ENCODE measurements around the gene CYP46A1.

CYP46A1 gene

GRCh38 chr14:99750746-99751450 lies 66.8 kb downstream of the CYP46A1 start:
- peaks cover 15% of the 10 kb centered on the region for H3K4me1 Mint-ChIP-seq

GRCh38 chr14:99751539-99752485 lies 67.7 kb downstream of the CYP46A1 start:
- Mint-ChIP-seq H3K36me3 (ENCODE audit: low read depth) (no peaks in the 10 kb centered on the region), H3K4me1 (peaks cover 13% of the 10 kb centered on the region), H3K9me3 (no peaks in the 10 kb centered on the region), H3K4me3 (no peak overlapping the region), H3K27me3 (peaks cover 36% of the 10 kb centered on the region), H3K27ac (no peak overlapping the region)
- ATAC-seq (no peak), DNase-seq (no peak)

More at GRCh38 chr14:99750746-99751450, 66.8 kb downstream of the CYP46A1 start:
- DNase-seq (no peak), ATAC-seq (no peak)
- Mint-ChIP-seq H3K4me3 (no peak overlapping the region), H3K27ac (no peak overlapping the region), H3K27me3 (peaks cover 37% of the 10 kb centered on the region), H3K9me3 (no peaks in the 10 kb centered on the region), H3K36me3 (ENCODE audit: low read depth) (no peaks in the 10 kb centered on the region)

GRCh38 chr14:99752486-99753121 lies 68.5 kb downstream of the CYP46A1 start:
- Mint-ChIP-seq H3K27ac (no peak overlapping the region), H3K27me3 (peaks cover 33% of the 10 kb centered on the region), H3K9me3 (no peaks in the 10 kb centered on the region), H3K4me1 (peaks cover 10% of the 10 kb centered on the region), H3K36me3 (ENCODE audit: low read depth) (no peaks in the 10 kb centered on the region), H3K4me3 (no peak overlapping the region)
- DNase-seq (no peak), ATAC-seq (no peak)

GRCh38 chr14:99753225-99754140 lies 69.4 kb downstream of the CYP46A1 start:
- Mint-ChIP-seq H3K27me3 (peaks cover 31% of the 10 kb centered on the region), H3K4me1 (peaks cover 10% of the 10 kb centered on the region), H3K36me3 (ENCODE audit: low read depth) (no peaks in the 10 kb centered on the region), H3K9me3 (no peaks in the 10 kb centered on the region), H3K4me3 (no peak overlapping the region), H3K27ac (no peak overlapping the region)
- DNase-seq (no peak), ATAC-seq (no peak)

- no peaks in the 10 kb centered on the region for H3K9me3 Mint-ChIP-seq
- H3K36me3 Mint-ChIP-seq (ENCODE audit: low read depth): no peaks in the 10 kb centered on the region
- no peak for DNase-seq
- H3K27me3 Mint-ChIP-seq: peaks cover 31% of the 10 kb centered on the region
- no peak overlapping the region for H3K4me3 Mint-ChIP-seq
- no peak overlapping the region for H3K27ac Mint-ChIP-seq
- peak; percentile 47 for ATAC-seq
- peaks cover 10% of the 10 kb centered on the region for H3K4me1 Mint-ChIP-seq
These were observed 70.3 kb downstream of the CYP46A1 start for GRCh38 chr14:99754141-99755067.

- ATAC-seq (no peak), DNase-seq (no peak)
- Mint-ChIP-seq H3K27ac (no peak overlapping the region), H3K36me3 (ENCODE audit: low read depth) (no peaks in the 10 kb centered on the region), H3K4me3 (no peak overlapping the region), H3K9me3 (no peaks in the 10 kb centered on the region), H3K4me1 (peaks cover 10% of the 10 kb centered on the region), H3K27me3 (peaks cover 31% of the 10 kb centered on the region)
These were observed 70.9 kb downstream of the CYP46A1 start for GRCh38 chr14:99755068-99755405.

- no peak for DNase-seq
- Mint-ChIP-seq H3K27me3 (peaks cover 30% of the 10 kb centered on the region), H3K36me3 (ENCODE audit: low read depth) (no peaks in the 10 kb centered on the region), H3K27ac (no peak overlapping the region), H3K4me3 (no peak overlapping the region), H3K4me1 (peaks cover 10% of the 10 kb centered on the region), H3K9me3 (no peaks in the 10 kb centered on the region)
- no peak for ATAC-seq
These were observed 71.8 kb downstream of the CYP46A1 start for GRCh38 chr14:99755629-99756603.

GRCh38 chr14:99756796-99757195 lies 72.7 kb downstream of the CYP46A1 start:
- Mint-ChIP-seq H3K27ac (no peak overlapping the region), H3K4me1 (peaks cover 10% of the 10 kb centered on the region), H3K36me3 (ENCODE audit: low read depth) (no peaks in the 10 kb centered on the region), H3K9me3 (no peaks in the 10 kb centered on the region), H3K27me3 (peaks cover 21% of the 10 kb centered on the region), H3K4me3 (no peak overlapping the region)
- ATAC-seq: no peak
- no peak for DNase-seq

GRCh38 chr14:99757331-99758070 lies 73.4 kb downstream of the CYP46A1 start:
- ATAC-seq (no peak), DNase-seq (no peak)
- no peaks in the 10 kb centered on the region for H3K9me3 Mint-ChIP-seq
- peaks cover 17% of the 10 kb centered on the region for H3K27me3 Mint-ChIP-seq
- peaks cover 8% of the 10 kb centered on the region for H3K4me1 Mint-ChIP-seq
- no peaks in the 10 kb centered on the region for H3K36me3 Mint-ChIP-seq (ENCODE audit: low read depth)
- no peak overlapping the region for H3K4me3 Mint-ChIP-seq
- H3K27ac Mint-ChIP-seq: no peak overlapping the region

GRCh38 chr14:99758121-99758821 lies 74.2 kb downstream of the CYP46A1 start:
- no peak for DNase-seq
- ATAC-seq: no peak
- H3K4me3 Mint-ChIP-seq: no peak overlapping the region
- peaks cover 8% of the 10 kb centered on the region for H3K4me1 Mint-ChIP-seq
- H3K27me3 Mint-ChIP-seq: peaks cover 12% of the 10 kb centered on the region
- H3K36me3 Mint-ChIP-seq (ENCODE audit: low read depth): no peaks in the 10 kb centered on the region
- H3K27ac Mint-ChIP-seq: no peak overlapping the region
- no peaks in the 10 kb centered on the region for H3K9me3 Mint-ChIP-seq

GRCh38 chr14:99758872-99759545 lies 74.9 kb downstream of the CYP46A1 start:
- H3K9me3 Mint-ChIP-seq: no peaks in the 10 kb centered on the region
- H3K4me1 Mint-ChIP-seq: peaks cover under 1% of the 10 kb centered on the region

More at GRCh38 chr14:99758872-99759545, 74.9 kb downstream of the CYP46A1 start:
- no peak for DNase-seq
- Mint-ChIP-seq H3K27me3 (peaks cover 6% of the 10 kb centered on the region), H3K36me3 (ENCODE audit: low read depth) (no peaks in the 10 kb centered on the region), H3K27ac (no peak overlapping the region), H3K4me3 (no peak overlapping the region)
- no peak for ATAC-seq

Data from activated naive CD8-positive, alpha-beta T cell treated with anti-CD3 and anti-CD28 coated beads, Interleukin-2, amount 50 U/mL, for 24 hours (primary cell).